Neuronal stem cell (in vitro differentiated cells): ENCODE data around the gene KLF4.

ENCODE experiments used
- DNase-seq: peaks from one replicate; pipeline ENCODE4 v3.0.0-alpha.2; 2013; ENCODE audit warnings: low spot score
- H2AFZ ChIP-seq: one replicate; pipeline ENCODE4 v1.6.1; 2013; ENCODE audit warnings: mild to moderate bottlenecking, low read length, inconsistent platforms
- H2AK5ac ChIP-seq: 2 replicates; pipeline ENCODE4 v1.6.1; 2013; ENCODE audit warnings: low read depth, mild to moderate bottlenecking, inconsistent platforms, low read length, moderate library complexity, mixed read lengths
- H2BK120ac ChIP-seq: 2 replicates; pipeline ENCODE4 v1.6.1; 2013; ENCODE audit warnings: low read depth, mild to moderate bottlenecking, inconsistent platforms, low read length, moderate library complexity, mixed read lengths
- H2BK12ac ChIP-seq: one replicate; pipeline ENCODE4 v1.6.1; 2013; ENCODE audit warnings: low read length, inconsistent platforms
- H2BK15ac ChIP-seq: 2 replicates; pipeline ENCODE4 v1.6.1; 2013; ENCODE audit warnings: mild to moderate bottlenecking, low read length, inconsistent platforms, mixed read lengths
- H2BK5ac ChIP-seq: one replicate; pipeline ENCODE4 v1.6.1; 2013; ENCODE audit warnings: inconsistent platforms, mild to moderate bottlenecking, low read length, moderate library complexity
- H3K14ac ChIP-seq: one replicate; pipeline ENCODE4 v1.6.1; 2013; ENCODE audit warnings: low read length, inconsistent platforms
- H3K18ac ChIP-seq: 2 replicates; pipeline ENCODE4 v1.6.1; 2013; ENCODE audit warnings: low read length, inconsistent platforms
- H3K23ac ChIP-seq: 2 replicates; pipeline ENCODE4 v1.6.1; 2013; ENCODE audit warnings: low read depth, mild to moderate bottlenecking, mixed read lengths, low read length, inconsistent platforms; ENCODE audit not compliant: poor library complexity
- H3K27ac ChIP-seq: replicated peaks from 3 replicates; pipeline ENCODE4 v1.5.1; 2013; ENCODE audit warnings: low read length, inconsistent platforms
- H3K27me3 ChIP-seq, 3 experiments: 2 replicates each; pipeline ENCODE4 v1.6.1; 2013; ENCODE audit warnings: low read length in 3 of 3, mild to moderate bottlenecking in 2 of 3, inconsistent platforms in 1 of 3, low read depth in 1 of 3, mixed read lengths in 1 of 3, moderate library complexity in 1 of 3; ENCODE audit not compliant: control insufficient read depth in 3 of 3, insufficient read depth in 3 of 3
- H3K36me3 ChIP-seq, 2 donors: replicated peaks in 1 of 2; 2 replicates each; pipeline ENCODE4 v1.6.1; 2013; ENCODE audit warnings: low read length in 2 of 2; ENCODE audit not compliant: control insufficient read depth in 2 of 2, insufficient read depth in 2 of 2
- H3K4ac ChIP-seq: 2 replicates; pipeline ENCODE4 v1.6.1; 2013; ENCODE audit warnings: inconsistent platforms, mild to moderate bottlenecking, low read length, moderate library complexity
- H3K4me1 ChIP-seq, 2 donors: 1 replicate in 1 of 2; 2 replicates in 1 of 2; pipeline ENCODE4 v1.6.1; 2013; ENCODE audit warnings: low read length in 2 of 2, low read depth in 1 of 2; ENCODE audit not compliant: control insufficient read depth in 2 of 2, insufficient read depth in 1 of 2
- H3K4me2 ChIP-seq: one replicate; pipeline ENCODE4 v1.6.1; 2013; ENCODE audit warnings: mild to moderate bottlenecking, low read length, inconsistent platforms; ENCODE audit not compliant: insufficient read depth, poor library complexity, severe bottlenecking
- H3K4me3 ChIP-seq, 2 donors: 2 replicates each; pipeline ENCODE4 v1.5.1; 2013; ENCODE audit warnings: low read length in 2 of 2, mild to moderate bottlenecking in 2 of 2, inconsistent platforms in 1 of 2, moderate library complexity in 1 of 2
- H3K79me1 ChIP-seq: one replicate; pipeline ENCODE4 v1.6.1; 2013; ENCODE audit warnings: low read depth, mild to moderate bottlenecking, inconsistent platforms, low read length, moderate library complexity
- H3K9ac ChIP-seq: one replicate; pipeline ENCODE4 v1.6.1; 2013; ENCODE audit warnings: mild to moderate bottlenecking, low read depth, low read length, inconsistent platforms; ENCODE audit not compliant: poor library complexity
- H3K9me3 ChIP-seq, 2 donors: replicated peaks in 1 of 2; 2 replicates each; pipeline versions ENCODE3 to v1.6.1; 2013; ENCODE audit warnings: low read length in 2 of 2, mild to moderate bottlenecking in 2 of 2, inconsistent platforms in 1 of 2, low read depth in 1 of 2, mixed read lengths in 1 of 2, moderate library complexity in 1 of 2; ENCODE audit not compliant: control insufficient read depth in 2 of 2, insufficient read depth in 1 of 2
- H4K8ac ChIP-seq: one replicate; pipeline ENCODE4 v1.6.1; 2013; ENCODE audit warnings: low read depth, mild to moderate bottlenecking, inconsistent platforms, low read length, moderate library complexity
- H4K91ac ChIP-seq: one replicate; pipeline ENCODE4 v1.6.1; 2013; ENCODE audit warnings: low read length, low read depth, mild to moderate bottlenecking, inconsistent platforms; ENCODE audit not compliant: poor library complexity
- WGBS, 2 donors: extraction: QIAGEN DNeasy Blood & Tissue Kit; methylation state at CpG; one replicate each; pipeline ENCODE4 v1.1.7; 2013; ENCODE audit warnings: missing lambda C conversion rate in 2 of 2, mixed read lengths in 1 of 2; ENCODE audit not compliant: insufficient read length in 2 of 2, insufficient replicate concordance in 1 of 2; ENCODE audit errors: extremely low coverage in 2 of 2; 5-methylcytosine and 5-hydroxymethylcytosine counted together

The KLF4 gene

GRCh38 chr9:107528686-107529085 lies 39.1 kb upstream of the KLF4 start:
- no peak overlapping the region for H4K8ac ChIP-seq
- no peak overlapping the region for H3K9ac ChIP-seq
- no peaks in the 10 kb centered on the region for H3K36me3 ChIP-seq
- H2BK12ac ChIP-seq = no peak overlapping the region
- no peak overlapping the region for H4K91ac ChIP-seq
- no peak overlapping the region for H2BK5ac ChIP-seq
- WGBS, 2 donors = no CpG with 5 or more reads among the region's 6 CpGs
- no peaks in the 10 kb centered on the region for H3K9me3 ChIP-seq
- H3K4me2 ChIP-seq = no peak overlapping the region
- H2AK5ac ChIP-seq = no peak overlapping the region
- H2AFZ ChIP-seq = no peak overlapping the region
- no peak overlapping the region for H3K14ac ChIP-seq
- no peaks in the 10 kb centered on the region for H3K4me1 ChIP-seq
- H3K79me1 ChIP-seq = no peaks in the 10 kb centered on the region
- no peak overlapping the region for H2BK120ac ChIP-seq
- no peak overlapping the region for H3K18ac ChIP-seq
- H3K4me3 ChIP-seq = no peak overlapping the region
- H2BK15ac ChIP-seq = no peak overlapping the region
- H3K23ac ChIP-seq = no peak overlapping the region
- no peak overlapping the region for H3K4ac ChIP-seq
- no peak overlapping the region for H3K27ac ChIP-seq
- no peaks in the 10 kb centered on the region for H3K27me3 ChIP-seq
- DNase-seq = no peak

- Histone ChIP-seq H3K79me1 (no peaks in the 10 kb centered on the region), H3K23ac (no peak overlapping the region), H3K9me3 (no peaks in the 10 kb centered on the region), H3K36me3 (no peaks in the 10 kb centered on the region), H2BK12ac (no peak overlapping the region), H3K27ac (no peak overlapping the region), H3K14ac (no peak overlapping the region), H4K8ac (no peak overlapping the region), H2BK120ac (no peak overlapping the region), H3K27me3 (no peaks in the 10 kb centered on the region), H2AFZ (no peak overlapping the region), H2BK5ac (no peak overlapping the region), H4K91ac (no peak overlapping the region), H3K9ac (no peak overlapping the region), H3K4me3 (no peak overlapping the region), H3K4ac (no peak overlapping the region), H2AK5ac (no peak overlapping the region), H3K18ac (no peak overlapping the region), H2BK15ac (no peak overlapping the region), H3K4me2 (no peak overlapping the region), H3K4me1 (no peaks in the 10 kb centered on the region)
- WGBS, 2 donors = no CpG with 5 or more reads among the region's 6 CpGs
- no peak for DNase-seq
Observed at GRCh38 chr9:107523539-107523938, 34.0 kb upstream of the KLF4 start.

- H3K9me3 ChIP-seq = no peaks in the 10 kb centered on the region
- no peaks in the 10 kb centered on the region for H3K36me3 ChIP-seq
- no peak overlapping the region for H2BK15ac ChIP-seq
- no peak overlapping the region for H3K23ac ChIP-seq
- H3K9ac ChIP-seq = no peak overlapping the region
- H3K14ac ChIP-seq = no peak overlapping the region
- no peak overlapping the region for H4K8ac ChIP-seq
- H3K18ac ChIP-seq = no peak overlapping the region
- no peaks in the 10 kb centered on the region for H3K27me3 ChIP-seq
- H3K4me3 ChIP-seq = no peak overlapping the region
- no CpG with 5 or more reads among the region's 1 CpG for WGBS, 2 donors
- no peak overlapping the region for H2AFZ ChIP-seq
- H3K79me1 ChIP-seq = no peaks in the 10 kb centered on the region
- H2BK5ac ChIP-seq = no peak overlapping the region
- H4K91ac ChIP-seq = no peak overlapping the region
- no peak overlapping the region for H3K27ac ChIP-seq
- no peak overlapping the region for H2AK5ac ChIP-seq
- no peak overlapping the region for H3K4me2 ChIP-seq
- no peaks in the 10 kb centered on the region for H3K4me1 ChIP-seq
- H2BK120ac ChIP-seq = no peak overlapping the region
- H3K4ac ChIP-seq = no peak overlapping the region
- no peak for DNase-seq
- H2BK12ac ChIP-seq = no peak overlapping the region
Observed at GRCh38 chr9:107520186-107520585, 30.6 kb upstream of the KLF4 start.

GRCh38 chr9:107518037-107518807 lies 28.7 kb upstream of the KLF4 start:
- no peak overlapping the region for H2BK120ac ChIP-seq
- no peak overlapping the region for H3K14ac ChIP-seq
- no peak overlapping the region for H3K4me3 ChIP-seq
- H3K4me2 ChIP-seq = no peak overlapping the region
- no peak overlapping the region for H2AK5ac ChIP-seq
- no peak overlapping the region for H3K27ac ChIP-seq
- no peak overlapping the region for H2BK5ac ChIP-seq
- no peaks in the 10 kb centered on the region for H3K4me1 ChIP-seq
- no peak overlapping the region for H4K91ac ChIP-seq
- DNase-seq = no peak
- no peaks in the 10 kb centered on the region for H3K9me3 ChIP-seq
- WGBS, 2 donors = no CpG with 5 or more reads among the region's 6 CpGs
- no peaks in the 10 kb centered on the region for H3K79me1 ChIP-seq
- no peaks in the 10 kb centered on the region for H3K27me3 ChIP-seq
- H2AFZ ChIP-seq = no peak overlapping the region
- no peak overlapping the region for H2BK15ac ChIP-seq
- H3K4ac ChIP-seq = no peak overlapping the region
- no peak overlapping the region for H4K8ac ChIP-seq
- no peaks in the 10 kb centered on the region for H3K36me3 ChIP-seq
- H2BK12ac ChIP-seq = no peak overlapping the region
- H3K18ac ChIP-seq = no peak overlapping the region
- H3K23ac ChIP-seq = no peak overlapping the region
- no peak overlapping the region for H3K9ac ChIP-seq
